Activated CD4-positive, CD25-positive, alpha-beta regulatory T cell (primary cell): ENCODE data around the gene THRAP3.
"Not testable (repeated sequence)": the region's sequence is repeated elsewhere in the genome, so short reads cannot be mapped to it uniquely, and the experiment has no call there.

Source experiments
- DNase-seq, 4 experiments: peaks; one replicate each; lab custom pipeline; 2025; lab: John Stamatoyannopoulos, UW

Gene THRAP3

GRCh38 chr1:36207339-36207738 is 16.9 kb upstream of the THRAP3 start:
- DNase-seq: no peak

GRCh38 chr1:36208978-36209703 is 15.1 kb upstream of the THRAP3 start:
- no peak for DNase-seq

- no peak for DNase-seq
These were observed 12.9 kb upstream of the THRAP3 start for GRCh38 chr1:36211307-36211706.

GRCh38 chr1:36211841-36212240 is 12.4 kb upstream of the THRAP3 start:
- no peak for DNase-seq

GRCh38 chr1:36212782-36213181 is 11.5 kb upstream of the THRAP3 start:
- no peak for DNase-seq

- DNase-seq: no peak
These were observed 6.6 kb upstream of the THRAP3 start for GRCh38 chr1:36217670-36218069.

- not testable (repeated sequence) for DNase-seq
These were observed 2.3 kb upstream of the THRAP3 start for GRCh38 chr1:36221901-36222300.

GRCh38 chr1:36222481-36223380 is 1.5 kb upstream of the THRAP3 start:
- no peak for DNase-seq

- DNase-seq: no peak
These were observed 755 bp upstream of the THRAP3 start for GRCh38 chr1:36223381-36223995.

- peak; percentile 68 to 81 (median 76) for DNase-seq
These were observed 467 bp downstream of the THRAP3 start for GRCh38 chr1:36224537-36225282.

- DNase-seq: no peak
These were observed 1.1 kb downstream of the THRAP3 start for GRCh38 chr1:36225283-36225899.

- not testable (repeated sequence) for DNase-seq
These were observed 6.0 kb downstream of the THRAP3 start for GRCh38 chr1:36230279-36230678.

- no peak for DNase-seq
These were observed 6.9 kb downstream of the THRAP3 start for GRCh38 chr1:36231191-36231590.

- DNase-seq: no peak
These were observed 8.2 kb downstream of the THRAP3 start for GRCh38 chr1:36232212-36233095.

- no peak for DNase-seq
These were observed 12.1 kb downstream of the THRAP3 start for GRCh38 chr1:36236302-36236701.

GRCh38 chr1:36238433-36238832 is 14.2 kb downstream of the THRAP3 start:
- DNase-seq: no peak

GRCh38 chr1:36239941-36240637 is 15.8 kb downstream of the THRAP3 start:
- DNase-seq: no peak

- no peak for DNase-seq
These were observed 23.3 kb downstream of the THRAP3 start for GRCh38 chr1:36247538-36247937.

GRCh38 chr1:36248250-36248894 is 24.1 kb downstream of the THRAP3 start:
- DNase-seq: no peak
